ENCODE measurements around the gene ROCK2. TPM values are rescaled to one million over a fixed set of nuclear protein-coding genes. Genes with fewer than 3 reads are reported as not detected.

The ROCK2 gene
- total RNA-seq, 1 experiment from 2014 or later: 38.0 TPM

- H3K4me1 ChIP-seq (replicated peaks; ENCODE audit: insufficient read depth): peaks cover 8% of the 10 kb centered on the region; the same call in 1 of the 2 replicates
- 0 out of 2 replicates have a peak, but pooled peaks cover 7% of the 10 kb centered on the region for H3K36me3 ChIP-seq (ENCODE audit: low read depth)
- no peak for DNase-seq
- no peak overlapping the region for H2AFZ ChIP-seq
- H3K4me3 ChIP-seq: no peak overlapping the region
- ChIA-PET CTCF (no interaction called here), POLR2A (ENCODE audit: unreplicated experiment) (no interaction called here)
- H3K27me3 ChIP-seq (ENCODE audit: insufficient read depth, low read depth): no peaks in the 10 kb centered on the region
- BruUV-seq (replicated peaks): no TSS peak
- no peaks in the 10 kb centered on the region for H3K9me3 ChIP-seq (ENCODE audit: insufficient read depth, low read depth)
- peaks cover 30% of the 10 kb centered on the region; the same call in 1 of the 2 replicates for H3K79me2 ChIP-seq (ENCODE audit: low read depth)
- intact Hi-C loops (cut with micrococcal nuclease; ENCODE audit: unreplicated experiment): loop anchor here (5.0 kb wide), 1 partner anchor 99 kb away; the partner anchor contains the start of gene ROCK2
- H3K9me2 ChIP-seq (ENCODE audit: insufficient read depth): no peaks in the 10 kb centered on the region; the same call in 1 of the 2 replicates
- H3K4me2 ChIP-seq: no peak overlapping the region
- H3F3A ChIP-seq (ENCODE audit: insufficient read depth, low read depth): peaks cover 14% of the 10 kb centered on the region; the same call in 1 of the 2 replicates
- peaks cover 21% of the 10 kb centered on the region; the same call in 1 of the 2 replicates for H4K20me1 ChIP-seq (ENCODE audit: insufficient read depth)
- H3K27ac ChIP-seq: no peak overlapping the region
- TF ChIP-seq, protein P1, sequence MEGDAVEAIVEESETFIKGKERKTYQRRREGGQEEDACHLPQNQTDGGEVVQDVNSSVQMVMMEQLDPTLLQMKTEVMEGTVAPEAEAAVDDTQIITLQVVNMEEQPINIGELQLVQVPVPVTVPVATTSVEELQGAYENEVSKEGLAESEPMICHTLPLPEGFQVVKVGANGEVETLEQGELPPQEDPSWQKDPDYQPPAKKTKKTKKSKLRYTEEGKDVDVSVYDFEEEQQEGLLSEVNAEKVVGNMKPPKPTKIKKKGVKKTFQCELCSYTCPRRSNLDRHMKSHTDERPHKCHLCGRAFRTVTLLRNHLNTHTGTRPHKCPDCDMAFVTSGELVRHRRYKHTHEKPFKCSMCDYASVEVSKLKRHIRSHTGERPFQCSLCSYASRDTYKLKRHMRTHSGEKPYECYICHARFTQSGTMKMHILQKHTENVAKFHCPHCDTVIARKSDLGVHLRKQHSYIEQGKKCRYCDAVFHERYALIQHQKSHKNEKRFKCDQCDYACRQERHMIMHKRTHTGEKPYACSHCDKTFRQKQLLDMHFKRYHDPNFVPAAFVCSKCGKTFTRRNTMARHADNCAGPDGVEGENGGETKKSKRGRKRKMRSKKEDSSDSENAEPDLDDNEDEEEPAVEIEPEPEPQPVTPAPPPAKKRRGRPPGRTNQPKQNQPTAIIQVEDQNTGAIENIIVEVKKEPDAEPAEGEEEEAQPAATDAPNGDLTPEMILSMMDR (conservative IDR thresholded peaks at IDR 0.05): no peak
- TF ChIP-seq EZH2 (IDR thresholded peaks at IDR 0.05; ENCODE audit: low read depth): no peak
These were observed 100.9 kb downstream of the ROCK2 start for GRCh38 chr2:11243512-11243911.

- Histone ChIP-seq H3K4me3 (no peak overlapping the region), H3K9me2 (ENCODE audit: insufficient read depth) (no peaks in the 10 kb centered on the region; the same call in 1 of the 2 replicates), H3F3A (ENCODE audit: insufficient read depth, low read depth) (peaks cover 16% of the 10 kb centered on the region; the same call in 1 of the 2 replicates), H3K4me2 (no peak overlapping the region), H3K4me1 (replicated peaks; ENCODE audit: insufficient read depth) (peaks cover 8% of the 10 kb centered on the region; the same call in 1 of the 2 replicates), H3K27ac (no peak overlapping the region), H3K36me3 (ENCODE audit: low read depth) (0 out of 2 replicates have a peak, but pooled peaks cover 7% of the 10 kb centered on the region), H2AFZ (no peak overlapping the region), H3K79me2 (ENCODE audit: low read depth) (peaks cover 30% of the 10 kb centered on the region; the same call in 1 of the 2 replicates), H3K27me3 (ENCODE audit: insufficient read depth, low read depth) (no peaks in the 10 kb centered on the region), H3K9me3 (ENCODE audit: insufficient read depth, low read depth) (no peaks in the 10 kb centered on the region), H4K20me1 (ENCODE audit: insufficient read depth) (peaks cover 21% of the 10 kb centered on the region; the same call in 1 of the 2 replicates)
- intact Hi-C loops (cut with micrococcal nuclease; ENCODE audit: unreplicated experiment): loop anchor here (5.0 kb wide), 1 partner anchor 100 kb away; the partner anchor contains the start of gene ROCK2
- no peak for DNase-seq
- ChIA-PET POLR2A (ENCODE audit: unreplicated experiment) (no interaction called here), CTCF (no interaction called here)
- TF ChIP-seq, protein P1 (conservative IDR thresholded peaks at IDR 0.05): no peak
- TF ChIP-seq EZH2 (IDR thresholded peaks at IDR 0.05; ENCODE audit: low read depth): no peak
- no TSS peak for BruUV-seq (replicated peaks)
These were observed 101.8 kb downstream of the ROCK2 start for GRCh38 chr2:11242542-11243174.

GRCh38 chr2:11241412-11242203 lies 102.8 kb downstream of the ROCK2 start:
- H3K79me2 ChIP-seq (ENCODE audit: low read depth): peaks cover 35% of the 10 kb centered on the region; the same call in 1 of the 2 replicates
- no peak overlapping the region for H3K4me3 ChIP-seq
- H3F3A ChIP-seq (ENCODE audit: insufficient read depth, low read depth): peaks cover 12% of the 10 kb centered on the region; the same call in 1 of the 2 replicates
- no TSS peak for BruUV-seq (replicated peaks)
- 0 out of 2 replicates have a peak, but pooled peaks cover 3% of the 10 kb centered on the region for H3K36me3 ChIP-seq (ENCODE audit: low read depth)
- TF ChIP-seq EZH2 (IDR thresholded peaks at IDR 0.05; ENCODE audit: low read depth): no peak
- TF ChIP-seq, protein P1 (conservative IDR thresholded peaks at IDR 0.05): no peak
- H3K4me2 ChIP-seq: no peak overlapping the region
- no peaks in the 10 kb centered on the region for H3K9me3 ChIP-seq (ENCODE audit: insufficient read depth, low read depth)
- H3K27ac ChIP-seq: no peak overlapping the region
- no peaks in the 10 kb centered on the region; the same call in 1 of the 2 replicates for H3K9me2 ChIP-seq (ENCODE audit: insufficient read depth)
- H4K20me1 ChIP-seq (ENCODE audit: insufficient read depth): peaks cover 21% of the 10 kb centered on the region
- ChIA-PET CTCF (no interaction called here), POLR2A (ENCODE audit: unreplicated experiment) (no interaction called here)
- intact Hi-C loops (cut with micrococcal nuclease; ENCODE audit: unreplicated experiment): loop anchor here (5.0 kb wide), 1 partner anchor 101 kb away; the partner anchor contains the start of gene ROCK2
- H3K4me1 ChIP-seq (replicated peaks; ENCODE audit: insufficient read depth): peaks cover 8% of the 10 kb centered on the region; the same call in 1 of the 2 replicates
- H3K27me3 ChIP-seq (ENCODE audit: insufficient read depth, low read depth): no peaks in the 10 kb centered on the region
- no peak for DNase-seq
- no peak overlapping the region for H2AFZ ChIP-seq

Measured in PC-9 (cell line).